Measurements from ENCODE around the gene KLHL12.

KLHL12 gene

GRCh38 chr1:202926581-202927491, at the start of gene KLHL12:
KLHL12 (minus strand) TSS chr1:202927234; CDS start chr1:202925162, 2,072 bp downstream.
- peak; percentile 96 for DNase-seq (ENCODE audit: low spot score)

DNA sequence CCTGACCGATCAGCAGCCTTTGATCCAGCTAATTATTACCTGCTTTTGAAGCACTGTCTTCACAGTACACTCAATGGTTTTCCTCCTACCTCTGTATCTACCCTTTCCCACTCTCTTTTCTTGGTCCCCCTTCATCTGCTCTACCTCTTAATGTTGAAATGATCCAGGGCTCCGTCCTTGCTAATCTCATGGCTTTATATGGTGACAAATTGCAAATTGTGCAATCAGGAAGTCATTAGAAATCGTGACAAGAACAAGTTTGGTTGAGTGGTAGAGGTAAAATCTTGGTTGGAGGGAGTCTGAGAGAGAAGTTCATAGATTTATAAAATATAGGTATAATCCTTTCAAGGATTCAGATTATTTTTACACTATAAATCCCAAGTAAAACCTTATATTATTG, 49.6 kb upstream of the KLHL12 start:
- DNase-seq (ENCODE audit: low spot score): no peak

GRCh38 chr1:202974856-202975255, 47.8 kb upstream of the KLHL12 start:
- no peak for DNase-seq (ENCODE audit: low spot score)

DNA sequence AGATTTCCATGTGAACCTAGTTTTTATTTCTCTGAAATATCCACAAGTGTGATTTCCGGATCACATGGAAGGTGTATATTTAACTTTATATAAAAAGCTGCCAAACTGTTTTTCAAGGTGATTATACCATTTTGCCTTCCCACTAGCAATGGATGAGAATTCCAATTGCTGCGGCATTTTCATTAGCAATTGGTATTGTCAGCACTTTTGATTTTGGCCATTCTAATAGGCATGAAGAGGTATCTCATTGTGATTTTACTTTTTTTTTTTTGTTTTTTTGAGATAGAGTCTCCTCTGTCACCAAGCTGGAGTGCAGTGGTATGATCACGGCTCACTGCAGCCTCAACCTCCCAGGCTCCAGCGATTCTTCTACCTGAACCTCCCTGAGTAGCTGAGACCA, 45.0 kb upstream of the KLHL12 start:
- DNase-seq (ENCODE audit: low spot score): no peak

DNA sequence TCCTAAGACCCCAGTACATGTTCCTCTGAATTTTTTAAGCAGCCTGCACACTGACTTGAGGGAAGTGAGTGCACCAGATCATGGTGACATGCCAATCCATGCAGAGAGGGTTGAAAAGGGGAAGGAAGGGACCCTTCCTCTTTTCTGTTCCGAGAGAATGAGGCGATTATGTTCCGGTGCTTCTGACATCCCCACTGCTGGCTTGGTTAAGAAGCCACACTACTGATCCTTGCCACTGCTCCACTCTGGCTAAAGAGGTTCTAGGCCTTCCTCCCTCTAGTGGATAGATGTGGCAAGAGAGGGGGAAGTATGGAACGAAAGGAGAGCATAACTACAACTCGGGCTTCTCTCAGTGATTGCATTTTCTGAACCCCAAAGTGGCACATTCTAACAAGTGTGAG, 41.9 kb upstream of the KLHL12 start:
- peak; percentile 45 for DNase-seq (ENCODE audit: low spot score)

GRCh38 chr1:202968351-202968750, 41.3 kb upstream of the KLHL12 start:
- no peak for DNase-seq (ENCODE audit: low spot score)

DNA sequence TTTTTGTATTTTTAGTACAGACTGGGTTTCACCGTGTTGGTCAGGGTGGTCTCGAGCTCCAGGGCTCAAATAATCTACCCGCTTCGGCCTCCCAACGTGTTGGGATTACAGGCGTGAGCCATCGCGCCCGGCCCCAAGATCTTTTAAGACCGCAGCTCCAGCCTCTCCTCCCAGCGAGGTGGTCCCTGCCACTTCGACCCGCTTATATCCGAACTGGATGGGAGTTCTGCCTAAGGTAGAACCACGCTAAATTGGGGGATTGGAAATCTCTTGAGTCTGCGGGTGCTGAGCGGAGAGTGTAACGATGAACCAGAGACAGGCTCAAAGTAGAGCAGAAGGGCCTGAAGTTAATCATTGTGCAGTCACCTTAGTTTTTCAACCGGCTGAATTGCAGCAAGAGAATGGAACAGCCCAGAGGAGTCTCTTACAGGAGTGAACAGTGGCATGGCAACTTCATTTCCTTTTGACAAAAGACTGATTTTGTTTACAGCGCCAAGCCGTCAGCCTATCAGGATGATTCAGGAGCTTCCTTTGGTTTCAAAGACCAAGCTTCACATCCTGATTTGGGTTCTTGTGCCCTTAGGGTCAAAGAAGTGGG, 40.7 kb upstream of the KLHL12 start:
- peak; percentile 24 for DNase-seq (ENCODE audit: low spot score)

DNA sequence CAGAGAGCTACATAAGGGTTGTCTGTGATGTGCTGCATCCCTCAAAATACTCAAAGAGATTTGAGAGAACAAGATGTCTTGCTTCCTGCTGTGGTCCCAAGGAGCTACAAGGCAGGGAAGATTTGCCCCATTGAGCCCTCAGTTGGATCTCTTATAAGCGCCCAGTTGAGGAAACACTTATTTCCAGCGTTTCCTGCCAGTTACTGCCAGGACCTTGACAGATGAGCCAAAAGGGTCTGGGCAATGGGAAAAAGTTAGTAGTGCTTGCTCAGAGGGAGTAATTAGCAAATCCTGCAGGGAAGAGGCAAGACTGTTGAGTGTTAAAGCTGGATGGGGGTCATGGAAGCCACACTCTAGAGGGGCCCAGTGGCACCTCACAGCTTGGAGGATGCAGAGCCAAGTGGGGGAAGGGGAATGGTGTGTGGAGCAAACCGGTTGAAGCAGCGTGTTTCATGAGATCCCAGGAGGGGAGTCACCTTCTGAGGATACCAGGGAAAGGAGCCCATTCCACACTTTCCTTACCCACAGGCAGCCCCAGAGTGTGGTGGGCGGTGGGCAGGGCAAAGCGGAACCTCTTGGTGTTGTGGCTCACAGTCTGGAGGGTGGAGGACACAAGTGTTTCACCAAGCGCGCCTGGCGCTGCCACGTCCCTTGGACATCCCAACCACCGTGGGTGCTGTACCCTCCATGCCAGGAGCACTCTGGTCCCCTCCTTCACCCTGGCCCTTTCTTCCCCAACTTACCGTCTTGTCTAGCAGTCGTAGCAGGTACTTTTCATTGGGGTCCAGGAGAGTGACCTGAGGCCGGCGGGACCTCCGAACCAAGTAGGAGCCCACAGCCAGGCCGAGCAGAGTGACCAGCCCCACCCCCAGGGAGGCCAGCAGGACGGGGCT, 39.2 kb upstream of the KLHL12 start:
- no peak for DNase-seq (ENCODE audit: low spot score)

DNA sequence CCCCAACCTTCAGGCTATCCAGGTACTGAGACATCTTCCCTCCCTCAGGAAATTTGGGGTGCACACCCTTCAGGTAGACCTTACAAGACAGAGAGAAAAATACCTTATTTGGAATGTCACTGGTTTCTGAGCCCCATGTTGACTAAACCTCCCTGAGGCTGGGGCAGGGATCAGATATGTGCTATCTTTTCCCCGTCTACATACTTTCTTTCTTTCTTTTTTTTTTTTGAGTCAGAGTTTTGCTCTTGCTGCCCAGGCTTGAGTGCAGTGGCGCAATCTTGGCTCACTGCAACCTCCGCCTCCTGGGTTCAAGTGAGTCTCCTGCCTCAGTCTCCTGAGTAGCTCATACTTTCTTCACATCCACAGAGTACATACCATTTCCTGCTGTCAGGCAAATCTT, 38.4 kb upstream of the KLHL12 start:
- DNase-seq (ENCODE audit: low spot score): no peak

- DNase-seq (ENCODE audit: low spot score): no peak
Observed at GRCh38 chr1:202964791-202965410, 37.9 kb upstream of the KLHL12 start.

DNA sequence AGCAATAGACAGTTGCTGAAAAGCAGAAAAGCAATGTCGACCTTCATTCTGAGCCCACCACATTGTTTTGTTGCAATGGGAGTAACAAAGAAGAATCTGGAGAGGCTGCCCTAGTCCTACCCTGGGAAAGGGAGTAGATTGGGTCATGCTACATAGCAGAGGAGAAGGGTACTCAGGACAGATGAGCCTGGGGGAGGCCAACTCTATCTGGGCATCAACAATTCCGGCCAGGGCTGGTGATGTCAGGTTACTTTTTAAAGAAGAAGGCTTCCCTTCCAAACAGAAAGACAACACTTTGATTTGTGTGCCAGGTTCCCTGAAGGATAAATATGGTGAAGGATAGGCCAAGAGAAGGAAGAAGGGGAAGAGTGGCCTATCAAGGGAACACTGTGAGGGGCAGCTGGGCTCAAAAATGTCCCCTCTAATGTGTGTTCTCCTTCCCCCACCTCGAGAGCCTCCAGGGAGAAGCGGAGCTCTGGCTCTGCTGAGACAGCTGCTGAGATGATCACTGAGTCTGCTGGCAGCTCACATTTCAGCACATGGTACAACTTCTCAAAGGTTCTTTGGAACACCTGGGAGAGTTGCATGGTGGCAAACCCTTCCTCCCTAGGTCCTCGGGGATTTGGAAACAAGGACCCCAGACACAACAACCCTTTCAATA, 34.3 kb upstream of the KLHL12 start:
- no peak for DNase-seq (ENCODE audit: low spot score)

DNA sequence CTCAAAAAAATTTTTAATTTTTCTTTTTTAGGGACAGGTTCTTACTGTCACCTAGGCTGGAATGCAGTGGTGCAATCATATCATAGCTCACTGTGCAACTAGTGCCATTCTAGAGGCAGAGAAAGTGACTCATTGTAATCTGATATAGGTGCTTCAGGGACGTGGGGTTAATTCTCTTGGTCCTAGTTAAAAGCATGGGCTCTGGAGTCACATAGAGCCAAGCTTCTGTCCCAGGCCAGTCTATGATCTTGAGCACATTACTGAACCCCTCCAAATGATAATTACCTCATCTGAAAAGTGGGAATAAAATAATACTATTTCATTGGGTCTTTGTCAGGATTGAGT, 32.2 kb upstream of the KLHL12 start:
- no peak for DNase-seq (ENCODE audit: low spot score)

DNA sequence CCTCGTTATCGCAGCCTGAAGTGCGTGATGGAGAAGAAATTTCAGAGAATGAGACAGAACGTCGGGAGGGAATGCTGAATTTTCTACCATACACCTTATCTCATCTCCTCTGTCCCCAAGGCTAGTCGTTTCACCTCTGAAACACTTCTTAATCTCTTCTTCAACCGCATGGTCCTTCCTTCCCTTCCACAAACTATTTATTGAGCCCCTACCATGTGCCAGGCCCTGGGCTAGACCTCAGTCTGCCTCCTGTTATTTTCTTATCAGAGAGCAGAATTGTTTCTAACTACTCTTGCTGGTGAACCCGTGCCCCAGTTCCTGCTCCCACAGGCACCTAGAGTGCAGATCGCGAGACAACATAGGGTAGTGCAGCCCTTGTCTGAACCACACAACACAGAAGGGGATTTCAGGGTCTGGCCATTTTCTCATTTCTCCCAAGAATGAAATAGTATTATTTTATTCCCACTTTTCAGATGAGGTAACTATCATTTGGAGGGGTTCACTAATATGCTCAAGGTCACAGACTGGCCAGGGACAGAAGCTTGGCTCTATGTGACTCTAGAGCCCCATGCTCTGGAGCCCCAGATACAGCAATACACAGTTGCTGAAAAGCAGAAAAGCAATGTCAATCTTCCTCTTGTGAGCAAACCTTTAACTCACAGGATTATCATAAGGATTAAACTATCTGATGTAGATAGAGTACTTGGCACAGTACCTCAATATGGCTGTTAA, 31.7 kb upstream of the KLHL12 start:
- DNase-seq (ENCODE audit: low spot score): no peak

DNA sequence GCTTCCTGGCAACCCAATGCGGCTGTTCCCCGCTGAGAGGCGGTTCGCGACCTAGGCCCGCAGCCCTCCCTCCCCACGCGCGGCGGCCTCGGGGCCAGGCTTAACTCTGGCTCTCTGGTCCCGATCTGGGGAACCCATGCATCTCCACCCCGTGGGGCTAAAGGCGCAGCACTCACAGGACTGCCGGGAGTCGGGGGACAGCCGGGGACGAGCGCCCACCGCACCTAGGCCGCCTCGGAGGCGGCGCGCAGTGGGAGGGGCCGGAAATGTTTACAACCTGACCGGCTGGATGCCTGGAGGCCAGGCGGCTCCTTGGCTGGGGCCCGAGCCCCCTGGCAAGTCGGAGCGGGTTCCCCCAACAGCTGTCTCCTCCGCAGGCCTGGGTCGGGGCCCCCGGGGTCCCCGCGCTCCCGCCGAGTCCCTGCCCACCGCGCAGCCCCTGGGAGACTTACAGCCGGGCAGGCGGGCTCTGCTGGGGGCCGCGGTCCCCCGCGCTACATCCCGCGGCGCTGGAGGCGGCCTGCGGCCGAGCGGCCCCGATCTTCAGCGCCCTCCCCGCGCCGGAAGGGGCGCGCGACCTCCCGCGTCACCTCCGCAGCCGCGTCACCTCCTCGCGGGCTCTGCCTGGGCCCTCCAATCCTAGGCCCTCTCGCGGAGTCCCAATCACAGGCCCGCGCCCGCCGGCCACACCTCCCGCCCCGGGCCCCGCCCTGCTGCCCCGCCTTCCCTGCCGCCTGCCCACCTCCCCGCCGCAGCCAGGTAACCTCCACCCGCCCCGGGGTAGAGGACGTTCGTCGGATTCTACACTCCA, 30.9 kb upstream of the KLHL12 start, which contains the start of gene ADIPOR1:
Gene ADIPOR1 (minus strand): TSS at position 580 of the 811 bp plus-strand sequence. CDS start 7,242 bp downstream, outside the sequence.
- peak; percentile 92 for DNase-seq (ENCODE audit: low spot score)

GRCh38 chr1:202956969-202957368, 29.9 kb upstream of the KLHL12 start:
- DNase-seq (ENCODE audit: low spot score): no peak

- no peak for DNase-seq (ENCODE audit: low spot score)
Observed at GRCh38 chr1:202954057-202954745, 27.2 kb upstream of the KLHL12 start.

GRCh38 chr1:202953392-202953791, 26.4 kb upstream of the KLHL12 start:
- no peak for DNase-seq (ENCODE audit: low spot score)

DNA sequence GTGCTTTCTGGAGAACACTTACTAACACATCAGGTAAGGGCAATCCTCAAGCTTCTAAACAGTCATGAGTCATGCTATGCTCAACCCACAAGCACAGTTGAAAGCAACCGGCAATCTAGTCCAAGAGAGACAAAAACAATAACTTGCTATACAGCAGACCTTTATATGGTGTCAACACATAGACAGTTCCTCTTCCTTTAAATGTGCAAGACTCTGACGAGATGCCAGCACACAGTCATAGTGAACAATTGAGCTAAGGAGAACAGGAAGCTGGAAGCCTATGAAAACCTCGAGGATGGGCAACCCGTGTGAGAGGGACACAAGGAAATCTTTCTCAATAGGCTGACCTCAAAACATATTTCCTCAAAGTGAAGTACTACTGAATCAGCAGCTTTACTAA, 25.8 kb upstream of the KLHL12 start:
- peak; percentile 16 for DNase-seq (ENCODE audit: low spot score)

DNA sequence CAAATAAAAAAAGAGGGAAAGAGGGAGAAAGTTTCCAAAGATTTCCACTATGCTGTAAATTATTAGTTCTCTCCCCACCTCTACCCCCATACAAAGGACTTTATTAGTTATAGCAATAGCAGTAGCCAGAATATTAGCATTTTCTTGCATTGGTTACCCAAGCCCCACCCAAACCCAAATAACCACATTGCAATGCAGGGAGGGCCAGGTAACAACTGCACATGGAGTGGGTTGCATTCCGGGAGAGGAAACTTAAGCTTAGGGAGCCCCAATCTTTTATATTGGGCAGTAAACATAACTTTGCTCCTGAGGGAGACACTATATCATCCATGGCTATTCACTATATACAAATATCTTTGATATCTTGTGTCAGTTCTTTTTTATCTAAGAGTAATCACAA, 25.1 kb upstream of the KLHL12 start:
- DNase-seq (ENCODE audit: low spot score): no peak
